Lower lobe of right lung (tissue), 2 donors: ENCODE results near the gene SHC1. TPM values are rescaled to one million over a fixed set of nuclear protein-coding genes. Genes with fewer than 3 reads are reported as not detected.

Experiments used
- ATAC-seq, 2 donors: fragments of 200-7000 bp; cut with Tn5 transposase; one replicate each; pipeline ENCODE4 v1.9.1; 2020 to 2022; ENCODE audit warnings: mild to moderate bottlenecking in 2 of 2, moderate library complexity in 2 of 2
- DNase-seq: peaks from one replicate; pipeline ENCODE4 v3.0.0-alpha.2; 2020
- H3K27ac ChIP-seq: fragments of 200-600 bp; one replicate; pipeline ENCODE4 v1.8.0; 2022
- H3K27me3 ChIP-seq: fragments of 200-600 bp; one replicate; pipeline ENCODE4 v1.8.0; 2022; ENCODE audit warnings: low read depth
- H3K36me3 ChIP-seq: fragments of 200-600 bp; one replicate; pipeline ENCODE4 v1.8.0; 2022; ENCODE audit warnings: mild to moderate bottlenecking
- H3K4me1 ChIP-seq: fragments of 200-600 bp; one replicate; pipeline ENCODE4 v1.8.0; 2022
- H3K4me3 ChIP-seq: fragments of 200-600 bp; one replicate; pipeline ENCODE4 v1.8.0; 2022; ENCODE audit warnings: mild to moderate bottlenecking
- H3K9me3 ChIP-seq: fragments of 200-600 bp; one replicate; pipeline ENCODE4 v1.8.0; 2022
- CTCF ChIP-seq: fragments of 200-600 bp; IDR thresholded peaks from one replicate; pipeline ENCODE4 v1.8.0; 2022; ENCODE audit warnings: antibody characterized with exemption, mild to moderate bottlenecking
- intact Hi-C: fragments of 100-400 bp; cut with DNase I; formaldehyde crosslinking; loops from one replicate; pipeline ENCODE4 v1.11.0; 2022
- total RNA-seq: library from RNA; stranded (reverse); fragmentation: NEBNext Ultra II Directional; extraction: Animal tissue kit (Norgen Biotek cat#: 25700); gene quantifications from one replicate; pipeline ENCODE4 v1.2.1, GENCODE V29; 2021
- donor health status: DM: no; HTN: yes; CAD: no; lungs with severe emphysema.

SHC1 gene
- total RNA-seq, 1 donor from 2014 or later = 94.8 TPM

- intact Hi-C loops = no loop called here
- peak overlapping the region; percentile 83 for H3K4me3 ChIP-seq
- ATAC-seq (peak; percentile 33 to 49), DNase-seq (peak; percentile 82)
- H3K36me3 ChIP-seq = peaks cover 15% of the 10 kb centered on the region
- no peak for TF ChIP-seq CTCF
- peak overlapping the region; percentile 98 for H3K27ac ChIP-seq
- H3K9me3 ChIP-seq = no peaks in the 10 kb centered on the region
- H3K27me3 ChIP-seq = no peaks in the 10 kb centered on the region
- peaks cover 63% of the 10 kb centered on the region for H3K4me1 ChIP-seq
Measured at GRCh38 chr1:154972517-154973343, 2.2 kb upstream of the SHC1 start.

GRCh38 chr1:154972213-154972516 lies 1.6 kb upstream of the SHC1 start:
- TF ChIP-seq CTCF = no peak
- H3K9me3 ChIP-seq = no peaks in the 10 kb centered on the region
- H3K36me3 ChIP-seq = peaks cover 21% of the 10 kb centered on the region
- peak overlapping the region; percentile 83 for H3K4me3 ChIP-seq
- intact Hi-C loops = no loop called here
- peaks cover 68% of the 10 kb centered on the region for H3K4me1 ChIP-seq
- H3K27ac ChIP-seq = peak overlapping the region; percentile 98
- DNase-seq = no peak
- ATAC-seq = no peak
- no peaks in the 10 kb centered on the region for H3K27me3 ChIP-seq

- H3K4me1 ChIP-seq = peaks cover 71% of the 10 kb centered on the region
- ATAC-seq (no peak), DNase-seq (no peak)
- no peaks in the 10 kb centered on the region for H3K27me3 ChIP-seq
- H3K4me3 ChIP-seq = peak overlapping the region; percentile 83
- no peaks in the 10 kb centered on the region for H3K9me3 ChIP-seq
- peaks cover 27% of the 10 kb centered on the region for H3K36me3 ChIP-seq
- peak overlapping the region; percentile 98 for H3K27ac ChIP-seq
- intact Hi-C loops = no loop called here
- no peak for TF ChIP-seq CTCF
Measured at GRCh38 chr1:154971341-154971998, 923 bp upstream of the SHC1 start.

DNA sequence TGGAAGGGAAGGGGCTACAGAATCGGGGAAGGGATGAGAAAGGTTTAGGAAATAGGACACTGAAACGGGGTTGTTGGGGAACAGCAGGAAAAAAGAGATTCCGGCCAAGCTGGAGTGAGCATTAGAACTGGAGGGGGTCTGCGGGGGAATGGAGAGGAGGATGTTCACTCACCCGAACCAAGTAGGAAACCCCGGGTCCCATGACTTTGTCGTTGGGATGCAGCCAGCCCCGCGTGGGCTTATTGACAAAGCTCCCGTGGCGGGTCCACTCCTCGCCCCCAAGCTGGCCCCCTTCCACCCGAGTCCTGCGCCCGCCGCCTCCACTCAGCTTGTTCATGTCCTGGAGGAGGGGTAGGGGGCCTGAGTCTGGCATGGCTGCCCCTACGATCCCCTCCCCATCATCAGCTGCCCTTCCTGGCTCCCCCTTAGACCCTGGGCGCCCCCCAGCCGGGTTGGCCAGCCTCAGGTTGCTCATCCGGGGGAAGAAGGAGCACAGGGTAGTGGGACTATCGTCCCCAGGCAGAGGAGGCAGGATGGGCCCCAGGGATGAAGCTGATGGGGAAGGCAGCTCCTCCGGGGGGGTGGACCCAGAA lies 591 bp downstream of the SHC1 start:
- intact Hi-C loops = no loop called here
- H3K4me1 ChIP-seq = peaks cover 64% of the 10 kb centered on the region
- no peak for DNase-seq
- peak overlapping the region; percentile 53 for H3K4me3 ChIP-seq
- H3K27me3 ChIP-seq = no peaks in the 10 kb centered on the region
- H3K9me3 ChIP-seq = no peaks in the 10 kb centered on the region
- ATAC-seq = no peak
- peaks cover 43% of the 10 kb centered on the region for H3K36me3 ChIP-seq
- peak overlapping the region; percentile 98 for H3K27ac ChIP-seq
- no peak for TF ChIP-seq CTCF

DNA sequence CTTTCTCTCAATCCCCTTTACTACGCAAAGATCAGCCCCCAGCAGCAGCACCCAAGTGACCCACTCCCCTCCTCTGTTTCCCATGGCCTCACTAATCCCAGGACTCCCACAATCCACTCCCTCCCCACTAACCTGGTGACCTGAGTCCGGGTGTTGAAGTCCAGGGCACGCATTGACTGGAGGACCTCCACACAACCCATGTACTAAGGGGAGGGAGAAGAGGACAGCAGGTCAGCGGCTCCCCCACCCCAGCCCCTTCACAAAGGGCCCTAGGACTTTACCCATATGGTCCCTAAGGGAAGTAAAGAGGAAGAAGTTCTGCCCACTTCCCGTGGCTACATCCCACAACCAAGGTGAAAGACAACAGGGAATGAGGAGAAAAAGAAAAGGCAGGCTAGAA lies 1.3 kb downstream of the SHC1 start:
- peaks cover 50% of the 10 kb centered on the region for H3K36me3 ChIP-seq
- peak overlapping the region; percentile 98 for H3K27ac ChIP-seq
- intact Hi-C loops = no loop called here
- H3K4me1 ChIP-seq = peaks cover 64% of the 10 kb centered on the region
- H3K9me3 ChIP-seq = no peaks in the 10 kb centered on the region
- no peaks in the 10 kb centered on the region for H3K27me3 ChIP-seq
- no peak for DNase-seq
- TF ChIP-seq CTCF = no peak
- H3K4me3 ChIP-seq = peak overlapping the region; percentile 53
- ATAC-seq = no peak
